Trophoblast cell (in vitro differentiated cells and primary cell): ENCODE data around the gene TJP2.

Experiments
- DNase-seq, 2 donors: peaks; one replicate each; pipeline ENCODE4 v3.0.0-alpha.2; 2016
- H2AFZ ChIP-seq: 2 replicates; pipeline ENCODE4 v1.6.1; 2013; ENCODE audit warnings: low read length, moderate library complexity, mild to moderate bottlenecking; ENCODE audit not compliant: insufficient read depth, poor library complexity
- H2AK5ac ChIP-seq: 2 replicates; pipeline ENCODE4 v1.6.1; 2013; ENCODE audit warnings: mild to moderate bottlenecking, low read length
- H2BK120ac ChIP-seq: 2 replicates; pipeline ENCODE4 v1.6.1; 2013; ENCODE audit warnings: low read length, mild to moderate bottlenecking, moderate library complexity; ENCODE audit not compliant: insufficient read depth, poor library complexity
- H2BK12ac ChIP-seq: 2 replicates; pipeline ENCODE4 v1.6.1; 2013; ENCODE audit warnings: mild to moderate bottlenecking, low read length, moderate library complexity
- H2BK5ac ChIP-seq: 2 replicates; pipeline ENCODE4 v1.6.1; 2013; ENCODE audit warnings: low read length, low read depth, moderate library complexity, mild to moderate bottlenecking; ENCODE audit not compliant: poor library complexity
- H3K14ac ChIP-seq: 2 replicates; pipeline ENCODE4 v1.6.1; 2013; ENCODE audit warnings: mild to moderate bottlenecking, low read length
- H3K18ac ChIP-seq: 2 replicates; pipeline ENCODE4 v1.6.1; 2013; ENCODE audit warnings: mild to moderate bottlenecking, low read length
- H3K23ac ChIP-seq: 2 replicates; pipeline ENCODE4 v1.6.1; 2013; ENCODE audit warnings: low read length
- H3K27ac ChIP-seq: 2 replicates; pipeline ENCODE4 v1.5.1; 2013; ENCODE audit warnings: low read depth, mild to moderate bottlenecking, inconsistent platforms, low read length, moderate library complexity
- H3K27me3 ChIP-seq: 2 replicates; pipeline ENCODE4 v1.6.1; 2013; ENCODE audit warnings: inconsistent platforms, mild to moderate bottlenecking, low read length, moderate library complexity; ENCODE audit not compliant: insufficient read depth
- H3K36me3 ChIP-seq, 2 experiments: 1 replicate in 1 of 2; 2 replicates in 1 of 2; pipeline ENCODE4 v1.6.1; 2013; ENCODE audit warnings: low read length in 2 of 2, mild to moderate bottlenecking in 2 of 2, moderate library complexity in 1 of 2; ENCODE audit not compliant: insufficient read depth in 2 of 2, control insufficient read depth in 1 of 2
- H3K4ac ChIP-seq: 2 replicates; pipeline ENCODE4 v1.6.1; 2013; ENCODE audit warnings: low read depth, mild to moderate bottlenecking, low read length, moderate library complexity
- H3K4me1 ChIP-seq, 2 experiments: 1 replicate in 1 of 2; 2 replicates in 1 of 2; pipeline ENCODE4 v1.6.1; 2013; ENCODE audit warnings: low read length in 2 of 2, mild to moderate bottlenecking in 2 of 2, moderate library complexity in 1 of 2; ENCODE audit not compliant: insufficient read depth in 2 of 2, control insufficient read depth in 1 of 2
- H3K4me2 ChIP-seq: 2 replicates; pipeline ENCODE4 v1.6.1; 2013; ENCODE audit warnings: inconsistent platforms, mild to moderate bottlenecking, low read length, moderate library complexity
- H3K4me3 ChIP-seq: 2 replicates; pipeline ENCODE4 v1.5.1; 2013; ENCODE audit warnings: mild to moderate bottlenecking, low read depth, low read length, inconsistent platforms
- H3K79me1 ChIP-seq: one replicate; pipeline ENCODE4 v1.6.1; 2013; ENCODE audit warnings: low read length
- H3K79me2 ChIP-seq: 2 replicates; pipeline ENCODE4 v1.6.1; 2013; ENCODE audit warnings: low read length, mild to moderate bottlenecking; ENCODE audit not compliant: control insufficient read depth, insufficient read depth, poor library complexity
- H3K9ac ChIP-seq: 2 replicates; pipeline ENCODE4 v1.6.1; 2013; ENCODE audit warnings: mild to moderate bottlenecking, low read length
- H3K9me3 ChIP-seq: 2 replicates; pipeline ENCODE4 v1.6.1; 2013; ENCODE audit warnings: low read depth, mild to moderate bottlenecking, control low read depth, inconsistent platforms, low read length; ENCODE audit not compliant: insufficient read depth
- H4K12ac ChIP-seq: 2 replicates; pipeline ENCODE4 v1.6.1; 2013; ENCODE audit warnings: low read depth, mild to moderate bottlenecking, low read length, moderate library complexity
- H4K8ac ChIP-seq: 2 replicates; pipeline ENCODE4 v1.6.1; 2013; ENCODE audit warnings: low read depth, mild to moderate bottlenecking, low read length, moderate library complexity
- H4K91ac ChIP-seq: one replicate; pipeline ENCODE4 v1.6.1; 2013; ENCODE audit warnings: low read depth, mild to moderate bottlenecking, low read length, moderate library complexity
- WGBS: extraction: QIAGEN DNeasy Blood & Tissue Kit; methylation state at CpG from one replicate; pipeline ENCODE4 v1.1.7; 2013; ENCODE audit warnings: missing lambda C conversion rate; ENCODE audit not compliant: insufficient read length, insufficient coverage; ENCODE audit errors: extremely low coverage; 5-methylcytosine and 5-hydroxymethylcytosine counted together

TJP2 gene

DNA sequence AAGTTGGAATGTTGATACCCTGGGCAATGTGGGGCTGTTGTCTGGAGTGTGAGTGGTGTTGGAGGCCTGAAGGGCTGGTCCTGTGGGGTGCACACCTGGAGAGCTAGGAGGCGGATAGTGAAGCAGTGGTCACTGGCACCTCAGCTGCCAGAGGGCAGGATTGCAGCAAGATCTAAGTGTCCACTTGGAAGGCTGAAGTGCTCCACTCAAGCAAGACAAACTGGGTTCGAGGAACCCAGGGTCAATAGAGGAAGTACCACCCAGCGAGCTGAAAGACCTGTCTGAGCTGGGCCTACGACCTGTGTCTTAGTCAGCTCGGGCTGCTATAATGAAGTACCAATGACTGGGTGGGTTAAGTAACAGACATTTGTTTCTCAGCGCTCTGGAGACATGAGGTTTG is 39.7 kb upstream of the TJP2 start:
- Histone ChIP-seq H3K4ac (peak overlapping the region; percentile 84), H3K79me1 (peaks cover 4% of the 10 kb centered on the region), H3K23ac (no peak overlapping the region), H3K27me3 (no peaks in the 10 kb centered on the region), H3K9ac (no peak overlapping the region), H3K9me3 (no peaks in the 10 kb centered on the region), H4K8ac (no peak overlapping the region), H3K27ac (no peak overlapping the region), H2BK120ac (no peak overlapping the region), H3K18ac (no peak overlapping the region), H2BK5ac (no peak overlapping the region), H3K4me1 (peaks cover 27 to 31% of the 10 kb centered on the region in 2 experiments), H4K12ac (no peak overlapping the region), H3K4me2 (no peak overlapping the region), H3K4me3 (no peak overlapping the region), H2AK5ac (peak overlapping the region; percentile 9), H2AFZ (no peak overlapping the region), H3K36me3 (peaks cover 0 to 6% of the 10 kb centered on the region in 2 experiments), H3K14ac (no peak overlapping the region), H2BK12ac (no peak overlapping the region), H4K91ac (no peak overlapping the region), H3K79me2 (peaks cover 22% of the 10 kb centered on the region)
- WGBS: no CpG with 5 or more reads among the region's 6 CpGs
- peak in 1 of 2 donors; percentile 0 for DNase-seq

DNA sequence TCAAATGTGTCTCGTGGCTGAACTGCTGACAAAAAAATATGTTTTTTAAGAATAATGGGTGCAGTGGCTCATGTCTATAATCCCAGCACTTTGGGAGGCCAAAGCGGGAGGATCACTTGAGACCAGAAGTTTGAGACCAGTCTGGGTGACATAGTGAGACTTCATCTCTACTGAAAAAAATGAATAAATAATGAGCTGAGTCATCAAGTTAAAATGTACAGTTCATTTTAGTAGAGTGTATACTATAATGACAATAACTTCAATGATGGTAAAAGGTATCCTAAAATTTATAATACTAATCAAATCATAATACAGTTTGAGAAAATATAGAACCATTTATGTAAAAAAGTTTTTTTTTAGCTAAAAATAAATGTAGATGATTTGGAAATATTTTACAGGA is 37.9 kb upstream of the TJP2 start:
- H3K18ac ChIP-seq: no peak overlapping the region
- no peak for DNase-seq
- no peak overlapping the region for H3K4me3 ChIP-seq
- no peak overlapping the region for H4K8ac ChIP-seq
- H3K79me1 ChIP-seq: peaks cover 3% of the 10 kb centered on the region
- H3K4me2 ChIP-seq: no peak overlapping the region
- no peak overlapping the region for H2AFZ ChIP-seq
- H3K79me2 ChIP-seq: peaks cover 24% of the 10 kb centered on the region
- no peak overlapping the region for H3K23ac ChIP-seq
- no peak overlapping the region for H2BK120ac ChIP-seq
- H3K36me3 ChIP-seq: peaks cover 0 to 9% of the 10 kb centered on the region in 2 experiments
- H3K27ac ChIP-seq: no peak overlapping the region
- no peak overlapping the region for H2BK5ac ChIP-seq
- H3K27me3 ChIP-seq: no peaks in the 10 kb centered on the region
- no peaks in the 10 kb centered on the region for H3K9me3 ChIP-seq
- WGBS: no CpG with 5 or more reads among the region's 2 CpGs
- H3K4me1 ChIP-seq: peaks cover 20 to 23% of the 10 kb centered on the region in 2 experiments
- H2AK5ac ChIP-seq: no peak overlapping the region
- H3K14ac ChIP-seq: no peak overlapping the region
- no peak overlapping the region for H4K91ac ChIP-seq
- no peak overlapping the region for H2BK12ac ChIP-seq
- H3K4ac ChIP-seq: no peak overlapping the region
- H4K12ac ChIP-seq: no peak overlapping the region
- H3K9ac ChIP-seq: no peak overlapping the region

DNA sequence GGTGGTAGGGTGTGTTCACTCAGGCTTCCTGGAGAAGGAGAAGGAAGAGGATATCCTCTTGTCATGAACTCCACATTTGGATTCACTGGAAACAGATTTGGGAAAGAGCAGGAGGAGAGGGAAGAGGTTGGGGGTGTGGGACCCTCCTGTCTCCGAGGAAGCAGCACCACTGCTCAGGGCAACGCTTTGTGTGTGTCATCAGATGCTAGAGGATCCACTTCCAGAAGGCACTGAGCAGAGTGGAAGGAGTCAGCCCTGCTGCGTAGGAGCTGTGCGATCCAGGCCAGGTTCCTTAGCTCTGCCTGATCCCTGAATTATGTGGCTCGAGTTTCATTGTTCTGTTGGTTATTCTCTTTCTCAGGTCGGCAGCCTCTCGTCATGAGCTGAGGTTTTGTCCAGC is 37.3 kb upstream of the TJP2 start:
- H4K91ac ChIP-seq: no peak overlapping the region
- H3K79me1 ChIP-seq: peaks cover 3% of the 10 kb centered on the region
- H3K9ac ChIP-seq: no peak overlapping the region
- no peak overlapping the region for H2BK120ac ChIP-seq
- H3K4me3 ChIP-seq: no peak overlapping the region
- H3K4me2 ChIP-seq: no peak overlapping the region
- WGBS: no CpG with 5 or more reads among the region's 7 CpGs
- H4K8ac ChIP-seq: no peak overlapping the region
- peaks cover 26% of the 10 kb centered on the region for H3K79me2 ChIP-seq
- H2AFZ ChIP-seq: no peak overlapping the region
- no peak overlapping the region for H2BK5ac ChIP-seq
- no peak overlapping the region for H3K4ac ChIP-seq
- peaks cover 14 to 18% of the 10 kb centered on the region in 2 experiments for H3K4me1 ChIP-seq
- no peak overlapping the region for H3K27ac ChIP-seq
- no peak overlapping the region for H3K23ac ChIP-seq
- no peak overlapping the region for H2AK5ac ChIP-seq
- H3K27me3 ChIP-seq: no peaks in the 10 kb centered on the region
- H3K9me3 ChIP-seq: no peaks in the 10 kb centered on the region
- H4K12ac ChIP-seq: no peak overlapping the region
- H3K18ac ChIP-seq: no peak overlapping the region
- peak in 1 of 2 donors; percentile 0 for DNase-seq
- H3K14ac ChIP-seq: no peak overlapping the region
- H3K36me3 ChIP-seq: peaks cover 0 to 9% of the 10 kb centered on the region in 2 experiments
- no peak overlapping the region for H2BK12ac ChIP-seq

DNA sequence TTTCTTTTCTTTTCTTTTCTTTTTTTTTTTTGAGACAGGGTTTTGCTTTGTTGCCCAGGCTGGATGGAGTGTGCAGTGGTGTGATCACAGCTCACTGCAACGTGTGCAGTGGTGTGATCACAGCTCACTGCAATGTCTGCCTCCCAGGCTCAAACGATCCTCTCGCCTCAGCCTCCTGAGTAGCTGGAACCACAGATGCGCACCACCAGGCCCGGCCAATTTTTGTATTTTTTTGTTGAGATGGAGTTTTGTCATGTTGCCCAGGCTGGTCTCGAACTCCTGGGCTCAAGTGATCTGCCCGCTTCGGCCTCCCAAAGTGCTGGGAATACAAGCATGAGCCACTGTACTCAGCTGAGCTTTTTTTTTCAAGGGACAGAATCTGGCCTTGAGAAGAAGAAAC is 36.8 kb upstream of the TJP2 start:
- H3K4me1 ChIP-seq: peaks cover 9 to 13% of the 10 kb centered on the region in 2 experiments
- H4K91ac ChIP-seq: no peak overlapping the region
- H3K23ac ChIP-seq: no peak overlapping the region
- no peak overlapping the region for H3K14ac ChIP-seq
- H3K36me3 ChIP-seq: peaks cover 0 to 9% of the 10 kb centered on the region in 2 experiments
- no peaks in the 10 kb centered on the region for H3K9me3 ChIP-seq
- H3K79me1 ChIP-seq: peaks cover 3% of the 10 kb centered on the region
- peaks cover 27% of the 10 kb centered on the region for H3K79me2 ChIP-seq
- no peak overlapping the region for H3K4me3 ChIP-seq
- H3K27me3 ChIP-seq: no peaks in the 10 kb centered on the region
- H2BK5ac ChIP-seq: no peak overlapping the region
- no CpG with 5 or more reads among the region's 8 CpGs for WGBS
- no peak overlapping the region for H2BK12ac ChIP-seq
- DNase-seq: no peak
- H3K18ac ChIP-seq: no peak overlapping the region
- no peak overlapping the region for H3K9ac ChIP-seq
- H2AFZ ChIP-seq: no peak overlapping the region
- no peak overlapping the region for H2BK120ac ChIP-seq
- H4K8ac ChIP-seq: no peak overlapping the region
- no peak overlapping the region for H2AK5ac ChIP-seq
- no peak overlapping the region for H4K12ac ChIP-seq
- peak overlapping the region; percentile 65 for H3K4ac ChIP-seq
- no peak overlapping the region for H3K4me2 ChIP-seq
- H3K27ac ChIP-seq: no peak overlapping the region
